ENCODE results near the gene DLD. TPM values are rescaled to one million over a fixed set of nuclear protein-coding genes. Genes with fewer than 3 reads are reported as not detected.

The DLD gene
- total RNA-seq, 1 donor from 2014 or later: 59.8 TPM

- DNase-seq (ENCODE audit: extremely low spot score, unreplicated experiment): no peak
- Mint-ChIP-seq H3K27me3 (ENCODE audit: unreplicated experiment) (no peaks in the 10 kb centered on the region), H3K4me1 (ENCODE audit: unreplicated experiment) (peaks cover 95% of the 10 kb centered on the region), H3K36me3 (ENCODE audit: unreplicated experiment) (peaks cover 82% of the 10 kb centered on the region), H3K4me3 (ENCODE audit: unreplicated experiment) (peak overlapping the region; percentile 31), H3K27ac (ENCODE audit: unreplicated experiment) (peak overlapping the region; percentile 86), H3K9me3 (ENCODE audit: unreplicated experiment) (no peaks in the 10 kb centered on the region)
- TF ChIP-seq CTCF (IDR thresholded peaks at IDR 0.05): no peak
Measured at GRCh38 chr7:107949443-107949935, 58.5 kb downstream of the DLD start.

- peaks cover 84% of the 10 kb centered on the region for H3K4me1 Mint-ChIP-seq (ENCODE audit: unreplicated experiment)
Measured at GRCh38 chr7:107951172-107951787, 60.3 kb downstream of the DLD start.

GRCh38 chr7:107951896-107952295, 60.9 kb downstream of the DLD start:
- Mint-ChIP-seq H3K27me3 (ENCODE audit: unreplicated experiment) (no peaks in the 10 kb centered on the region), H3K9me3 (ENCODE audit: unreplicated experiment) (no peaks in the 10 kb centered on the region), H3K4me1 (ENCODE audit: unreplicated experiment) (peaks cover 82% of the 10 kb centered on the region), H3K4me3 (ENCODE audit: unreplicated experiment) (no peak overlapping the region), H3K27ac (ENCODE audit: unreplicated experiment) (peak overlapping the region; percentile 84), H3K36me3 (ENCODE audit: unreplicated experiment) (peaks cover 75% of the 10 kb centered on the region)
- DNase-seq (ENCODE audit: extremely low spot score, unreplicated experiment): no peak
- TF ChIP-seq CTCF (IDR thresholded peaks at IDR 0.05): no peak

More at GRCh38 chr7:107951172-107951787, 60.3 kb downstream of the DLD start:
- Mint-ChIP-seq H3K36me3 (ENCODE audit: unreplicated experiment) (peaks cover 77% of the 10 kb centered on the region), H3K27me3 (ENCODE audit: unreplicated experiment) (no peaks in the 10 kb centered on the region), H3K4me3 (ENCODE audit: unreplicated experiment) (no peak overlapping the region), H3K9me3 (ENCODE audit: unreplicated experiment) (no peaks in the 10 kb centered on the region), H3K27ac (ENCODE audit: unreplicated experiment) (peak overlapping the region; percentile 84)
- TF ChIP-seq CTCF (IDR thresholded peaks at IDR 0.05): no peak
- DNase-seq (ENCODE audit: extremely low spot score, unreplicated experiment): no peak

GRCh38 chr7:107953265-107953923, 62.4 kb downstream of the DLD start:
- DNase-seq (ENCODE audit: extremely low spot score, unreplicated experiment): no peak
- Mint-ChIP-seq H3K36me3 (ENCODE audit: unreplicated experiment) (peaks cover 71% of the 10 kb centered on the region), H3K4me3 (ENCODE audit: unreplicated experiment) (no peak overlapping the region), H3K9me3 (ENCODE audit: unreplicated experiment) (no peaks in the 10 kb centered on the region), H3K27ac (ENCODE audit: unreplicated experiment) (peak overlapping the region; percentile 84), H3K27me3 (ENCODE audit: unreplicated experiment) (no peaks in the 10 kb centered on the region), H3K4me1 (ENCODE audit: unreplicated experiment) (peaks cover 75% of the 10 kb centered on the region)
- no peak for TF ChIP-seq CTCF (IDR thresholded peaks at IDR 0.05)

GRCh38 chr7:107953924-107954303, 62.9 kb downstream of the DLD start:
- Mint-ChIP-seq H3K4me1 (ENCODE audit: unreplicated experiment) (peaks cover 74% of the 10 kb centered on the region), H3K27ac (ENCODE audit: unreplicated experiment) (peak overlapping the region; percentile 84), H3K27me3 (ENCODE audit: unreplicated experiment) (no peaks in the 10 kb centered on the region), H3K4me3 (ENCODE audit: unreplicated experiment) (no peak overlapping the region), H3K36me3 (ENCODE audit: unreplicated experiment) (peaks cover 72% of the 10 kb centered on the region), H3K9me3 (ENCODE audit: unreplicated experiment) (no peaks in the 10 kb centered on the region)
- TF ChIP-seq CTCF (IDR thresholded peaks at IDR 0.05): no peak
- DNase-seq (ENCODE audit: extremely low spot score, unreplicated experiment): no peak
